Thyroid gland (tissue), 4 donors: Measurements from ENCODE around the gene GET4. TPM values are rescaled to one million over a fixed set of nuclear protein-coding genes. Genes with fewer than 3 reads are reported as not detected.

Source experiments
- DNase-seq, 2 donors: peaks; one replicate each; pipeline ENCODE4 v3.0.0-alpha.2; 2019
- H3K27ac ChIP-seq, 3 donors: fragments of 200-600 bp; sonication (generic); 1 replicate in 2 of 3; 2 replicates in 1 of 3; pipeline ENCODE4 v1.5.1; 2016 to 2019; ENCODE audit warnings: mild to moderate bottlenecking in 1 of 3, moderate library complexity in 1 of 3
- H3K27me3 ChIP-seq: fragments of 200-600 bp; sonication (generic); one replicate; pipeline ENCODE4 v1.5.1; 2019
- H3K36me3 ChIP-seq, 2 donors: fragments of 200-600 bp; sonication (generic); one replicate each; pipeline ENCODE4 v1.5.1; 2016 to 2019
- H3K4me1 ChIP-seq, 2 donors: fragments of 200-600 bp; sonication (generic); one replicate each; pipeline ENCODE4 v1.5.1; 2017 to 2019
- H3K4me3 ChIP-seq, 3 donors: fragments of 200-600 bp; sonication (generic); replicated peaks in 1 of 3; 1 replicate in 2 of 3; 2 replicates in 1 of 3; pipeline ENCODE4 v1.5.1; 2016; ENCODE audit warnings: mild to moderate bottlenecking in 1 of 3
- H3K9me3 ChIP-seq: fragments of 200-600 bp; sonication (generic); one replicate; pipeline ENCODE4 v1.5.1; 2017
- CTCF ChIP-seq, 6 experiments: fragments of 200-600 bp in 3 of 6; fragments of 450-650 bp in 3 of 6; sonication (generic) in 3 of 6; IDR thresholded peaks; one replicate each; pipeline ENCODE4 v1.5.1; 2016 to 2019; ENCODE audit warnings: antibody characterized with exemption in 6 of 6, mild to moderate bottlenecking in 2 of 6, inconsistent platforms in 1 of 6, moderate library complexity in 1 of 6
- POLR2A ChIP-seq, 2 donors: fragments of 450-650 bp; IDR thresholded peaks; one replicate each; pipeline ENCODE4 v1.6.1; 2017; ENCODE audit warnings: antibody characterized with exemption in 2 of 2, mild to moderate bottlenecking in 2 of 2, moderate library complexity in 1 of 2
- WGBS, 2 donors: methylation state at CpG; one replicate each; pipeline ENCODE4 v1.1.5; 2017; 5-methylcytosine and 5-hydroxymethylcytosine counted together
- intact Hi-C: fragments of 100-400 bp; cut with DNase I; formaldehyde crosslinking; loops from one replicate; pipeline ENCODE4 v1.15.1; 2023
- total RNA-seq, 4 donors: library from RNA; depleted of rRNA; stranded (reverse); fragments of >200 nt; gene quantifications; one replicate each; pipeline ENCODE4 v1.2.3, GENCODE V29; 2016

GET4 gene
- total RNA-seq, 4 donors from 2014 or later, result 29.2 to 38.7 (median 34.3) TPM

DNA sequence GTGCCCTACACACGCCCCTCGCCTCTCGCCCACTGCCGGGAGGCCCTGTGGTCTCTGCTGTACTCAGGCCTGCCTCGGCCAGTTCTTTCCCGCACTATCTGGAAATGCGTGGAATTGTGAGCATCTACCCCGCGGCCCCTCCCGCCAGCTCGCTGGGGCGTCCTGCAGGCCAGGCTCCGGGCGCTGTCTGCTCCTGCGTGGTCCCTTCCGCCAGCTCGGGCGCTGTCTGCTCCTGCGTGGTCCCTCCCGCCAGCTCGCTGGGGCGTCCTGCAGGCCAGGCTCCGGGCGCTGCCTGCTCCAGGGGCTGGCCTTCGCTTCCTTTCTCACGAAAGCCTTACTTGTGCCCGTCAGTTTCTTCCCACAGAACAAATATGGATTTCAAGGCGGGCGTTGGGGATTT, 14.9 kb downstream of the GET4 start:
- H3K27ac ChIP-seq, result no peak overlapping the region
- no peaks in the 10 kb centered on the region for H3K27me3 ChIP-seq
- no peak for TF ChIP-seq POLR2A (IDR thresholded peaks at IDR 0.05)
- no peak for TF ChIP-seq CTCF (IDR thresholded peaks at IDR 0.05)
- H3K9me3 ChIP-seq, result no peaks in the 10 kb centered on the region
- intact Hi-C loops, result no loop called here
- H3K36me3 ChIP-seq, result peaks cover 60 to 72% of the 10 kb centered on the region in 2 donors
- WGBS, 2 donors, result 95% methylated on average over 24 to 29 of the region's 29 CpGs
- H3K4me3 ChIP-seq, result no peak overlapping the region
- H3K4me1 ChIP-seq, result no peaks in the 10 kb centered on the region
- no peak for DNase-seq

GRCh38 chr7:891805-892204, 15.5 kb downstream of the GET4 start:
- intact Hi-C loops, result no loop called here
- no peaks in the 10 kb centered on the region for H3K9me3 ChIP-seq
- 96 to 99% methylated on average over 11 to 20 of the region's 20 CpGs for WGBS, 2 donors
- no peak for DNase-seq
- no peaks in the 10 kb centered on the region for H3K27me3 ChIP-seq
- peaks cover 59 to 73% of the 10 kb centered on the region in 2 donors for H3K36me3 ChIP-seq
- H3K4me3 ChIP-seq, result no peak overlapping the region
- TF ChIP-seq CTCF (IDR thresholded peaks at IDR 0.05) (no peak), POLR2A (IDR thresholded peaks at IDR 0.05) (no peak)
- H3K27ac ChIP-seq, result no peak overlapping the region
- H3K4me1 ChIP-seq, result no peaks in the 10 kb centered on the region

DNA sequence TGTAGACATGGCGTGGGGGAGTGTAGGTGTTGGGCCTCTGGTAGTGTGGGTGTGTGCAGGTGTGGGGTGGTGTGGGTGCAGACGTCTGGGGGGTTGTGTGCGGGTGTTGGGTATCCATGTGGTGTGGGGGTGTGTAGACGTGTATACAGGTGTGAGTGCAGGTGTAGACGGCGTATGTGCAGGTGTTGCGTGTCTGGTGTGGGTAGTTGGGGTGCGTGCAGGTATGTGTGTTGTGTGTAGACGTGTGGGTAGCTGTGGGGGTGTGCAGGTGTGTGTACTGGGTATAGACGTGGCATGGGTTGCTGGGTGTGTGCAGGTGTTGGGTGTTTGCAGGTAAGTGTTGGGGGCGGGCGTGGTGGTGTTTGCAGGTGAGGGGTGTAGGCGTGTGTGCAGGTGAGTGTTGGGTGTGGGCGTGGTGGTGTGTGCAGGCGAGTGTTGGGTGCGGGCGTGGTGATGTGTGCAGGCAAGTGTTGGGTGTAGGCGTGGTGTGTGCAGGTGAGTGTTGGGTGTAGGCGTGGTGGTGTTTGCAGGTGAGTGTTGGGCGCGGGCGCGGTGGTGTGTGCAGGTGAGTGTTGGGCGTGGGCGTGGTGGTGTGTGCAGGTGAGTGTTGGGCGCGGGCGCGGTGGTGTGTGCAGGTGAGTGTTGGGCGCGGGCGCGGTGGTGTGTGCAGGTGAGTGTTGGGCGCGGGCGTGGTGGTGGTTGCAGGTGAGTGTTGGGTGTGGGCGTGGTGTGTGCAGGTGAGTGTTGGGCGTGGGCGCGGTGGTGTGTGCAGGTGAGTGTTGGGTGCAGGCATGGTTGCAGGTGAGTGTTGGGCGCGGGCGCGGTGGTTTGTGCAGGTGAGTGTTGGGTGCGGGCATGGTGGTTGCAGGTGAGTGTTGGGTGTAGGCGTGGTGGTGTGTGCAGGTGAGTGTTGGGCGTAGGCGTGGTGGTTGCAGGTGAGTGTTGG, 16.6 kb downstream of the GET4 start:
- 90 to 93% methylated on average over 48 of the region's 48 CpGs for WGBS, 2 donors
- intact Hi-C loops, result no loop called here
- Histone ChIP-seq H3K27me3 (no peaks in the 10 kb centered on the region), H3K36me3 (peaks cover 48 to 63% of the 10 kb centered on the region in 2 donors), H3K27ac (no peak overlapping the region), H3K9me3 (no peaks in the 10 kb centered on the region), H3K4me1 (peaks cover 0 to 2% of the 10 kb centered on the region in 2 donors), H3K4me3 (no peak overlapping the region)
- DNase-seq, result no peak
- TF ChIP-seq POLR2A (IDR thresholded peaks at IDR 0.05), result no peak
- TF ChIP-seq CTCF (IDR thresholded peaks at IDR 0.05), result no peak

GRCh38 chr7:893686-894085, 17.3 kb downstream of the GET4 start:
- H3K27ac ChIP-seq, result no peak overlapping the region
- peaks cover 40 to 55% of the 10 kb centered on the region in 2 donors for H3K36me3 ChIP-seq

More at GRCh38 chr7:893686-894085, 17.3 kb downstream of the GET4 start:
- Histone ChIP-seq H3K4me1 (peaks cover 0 to 5% of the 10 kb centered on the region in 2 donors), H3K4me3 (no peak overlapping the region), H3K9me3 (no peaks in the 10 kb centered on the region), H3K27me3 (no peaks in the 10 kb centered on the region)
- intact Hi-C loops, result no loop called here
- TF ChIP-seq POLR2A (IDR thresholded peaks at IDR 0.05) (no peak), CTCF (IDR thresholded peaks at IDR 0.05) (no peak)
- no peak for DNase-seq
- 93% methylated on average over 15 to 17 of the region's 19 CpGs for WGBS, 2 donors
